Measurements from ENCODE around the gene NPAS3.

Gene NPAS3

DNA sequence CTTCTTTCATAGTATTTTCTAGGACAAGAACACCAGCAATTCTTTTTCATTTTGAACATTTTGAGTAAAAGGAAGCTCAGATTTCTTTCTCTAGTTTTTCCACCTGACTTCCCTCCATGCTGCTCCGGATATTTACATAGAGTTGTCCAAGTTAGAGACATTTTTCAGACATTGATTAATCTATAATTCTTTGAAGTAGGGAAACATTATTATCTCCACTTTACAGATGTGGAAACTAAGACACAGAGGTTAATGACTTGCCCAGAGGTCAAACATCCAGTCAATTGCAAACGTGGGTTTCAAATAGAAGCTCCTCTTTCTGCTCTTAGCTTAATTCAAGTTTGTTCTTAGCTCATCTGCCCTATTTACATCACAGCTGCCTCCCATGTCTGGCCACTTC lies 873.9 kb downstream of the NPAS3 start:
- no peak for DNase-seq

DNA sequence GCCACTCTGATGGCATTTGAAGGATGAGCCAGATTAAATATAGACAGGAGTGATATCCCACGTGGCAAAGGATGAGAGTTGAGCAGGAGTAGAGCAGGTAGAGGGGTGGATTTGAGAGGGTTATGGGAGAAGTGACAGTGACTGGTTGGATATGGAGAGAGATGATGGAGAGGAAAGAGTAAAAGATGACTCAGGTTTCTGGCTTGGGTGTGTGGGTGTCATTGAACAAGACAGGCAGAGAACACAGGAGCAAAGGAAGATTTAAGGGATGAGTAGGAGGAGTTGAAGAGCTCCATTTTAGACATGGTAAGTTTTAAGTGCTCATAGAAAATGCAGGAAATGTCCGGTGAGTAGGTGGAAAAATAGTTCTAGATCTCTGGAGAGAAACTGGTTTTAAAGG lies 875.3 kb downstream of the NPAS3 start:
- DNase-seq: no peak

DNA sequence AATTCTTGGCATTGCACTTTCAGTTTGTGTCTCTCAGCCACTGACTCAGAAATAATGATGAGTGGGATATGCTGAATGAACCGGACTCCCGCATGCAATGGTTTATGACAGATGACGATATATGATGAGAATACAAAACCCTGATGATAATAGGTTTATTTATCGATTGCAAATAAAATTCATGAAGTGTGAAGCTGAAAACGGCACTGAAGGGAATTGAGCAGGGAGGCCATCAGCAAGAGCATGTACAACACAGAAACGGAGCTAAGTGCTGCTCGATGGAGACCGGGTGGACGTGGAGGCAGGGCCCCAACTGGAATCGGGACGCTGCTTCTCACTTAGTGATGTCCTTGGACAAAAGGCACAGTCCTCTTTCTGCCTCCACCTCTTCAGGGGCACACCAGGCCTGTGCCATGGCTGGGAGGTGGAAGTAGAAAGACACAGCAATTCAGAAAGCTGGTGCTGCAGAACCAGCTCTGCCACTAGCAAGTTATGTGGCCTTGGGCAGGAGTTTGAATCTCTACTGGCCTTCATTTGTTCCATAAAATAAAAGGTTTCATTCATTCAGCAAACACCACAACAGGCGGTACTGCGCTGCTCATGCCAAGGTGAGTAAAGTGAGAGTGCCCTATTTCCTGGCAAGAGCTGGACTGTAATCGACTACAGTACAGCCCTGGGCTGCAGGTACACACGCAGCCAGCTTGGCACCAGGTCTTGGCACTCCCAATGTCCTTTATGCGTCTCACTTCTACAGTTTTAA lies 895.2 kb downstream of the NPAS3 start:
- no peak for DNase-seq

- DNase-seq: no peak
These were observed 896.0 kb downstream of the NPAS3 start for GRCh38 chr14:33834466-33835260.

GRCh38 chr14:33835261-33835655 lies 896.6 kb downstream of the NPAS3 start:
- DNase-seq: no peak

DNA sequence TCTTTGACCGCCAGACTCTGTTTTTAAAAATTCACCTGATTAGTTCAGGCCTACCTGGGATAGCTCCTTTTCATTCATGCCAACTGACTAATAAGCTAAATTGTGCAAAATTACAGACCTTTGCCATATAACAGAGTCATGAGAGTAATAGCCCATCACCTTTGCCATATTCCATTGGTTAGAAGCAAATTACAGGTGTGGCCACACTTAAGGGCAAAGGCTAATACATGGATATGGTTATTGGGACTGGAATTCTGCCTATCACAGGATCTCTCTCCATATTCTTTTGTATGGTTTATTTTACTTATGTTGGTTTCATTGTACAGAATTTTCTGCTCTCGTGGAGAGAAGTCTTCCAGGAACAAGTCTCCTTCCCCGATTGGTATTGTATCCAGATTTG lies 897.0 kb downstream of the NPAS3 start:
- DNase-seq: no peak

DNA sequence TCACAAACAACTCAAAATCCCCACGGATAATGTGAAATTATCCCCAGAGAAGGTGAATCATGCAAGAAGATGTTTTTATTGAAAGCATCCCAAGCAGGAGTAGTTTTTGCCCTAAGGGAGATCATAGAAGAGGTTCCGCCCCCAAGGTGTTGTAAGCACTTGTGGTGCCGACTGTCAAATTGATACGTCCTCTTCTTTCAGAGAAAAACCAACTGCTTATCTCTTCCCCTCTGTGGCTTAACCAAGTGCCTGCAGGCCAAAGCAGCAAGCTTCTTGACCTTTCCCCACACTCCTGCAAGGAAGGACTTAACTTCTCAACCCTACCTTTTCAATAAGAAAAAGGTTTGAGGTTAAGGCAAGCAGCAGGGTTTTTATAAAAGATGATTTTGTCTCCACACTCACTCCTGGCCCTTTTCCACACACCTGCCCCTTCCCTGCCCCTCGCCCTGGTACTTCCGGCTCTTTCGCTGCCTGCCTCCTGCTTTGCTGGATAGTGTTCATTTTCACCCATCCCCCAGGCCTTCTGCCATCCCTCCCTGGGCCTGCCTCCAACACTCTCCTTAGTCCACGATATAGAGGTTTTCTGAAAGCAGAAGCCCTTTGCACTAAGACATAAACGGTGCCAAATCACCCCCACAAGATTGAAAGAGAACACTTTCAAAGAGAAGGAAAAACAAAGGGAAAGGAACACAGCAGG lies 897.7 kb downstream of the NPAS3 start:
- DNase-seq: no peak

- no peak for DNase-seq
These were observed 898.4 kb downstream of the NPAS3 start for GRCh38 chr14:33836900-33837577.

- no peak for DNase-seq
These were observed 899.4 kb downstream of the NPAS3 start for GRCh38 chr14:33837943-33838683.

- DNase-seq: peak; percentile 19
These were observed 900.8 kb downstream of the NPAS3 start for GRCh38 chr14:33839193-33840076.

DNA sequence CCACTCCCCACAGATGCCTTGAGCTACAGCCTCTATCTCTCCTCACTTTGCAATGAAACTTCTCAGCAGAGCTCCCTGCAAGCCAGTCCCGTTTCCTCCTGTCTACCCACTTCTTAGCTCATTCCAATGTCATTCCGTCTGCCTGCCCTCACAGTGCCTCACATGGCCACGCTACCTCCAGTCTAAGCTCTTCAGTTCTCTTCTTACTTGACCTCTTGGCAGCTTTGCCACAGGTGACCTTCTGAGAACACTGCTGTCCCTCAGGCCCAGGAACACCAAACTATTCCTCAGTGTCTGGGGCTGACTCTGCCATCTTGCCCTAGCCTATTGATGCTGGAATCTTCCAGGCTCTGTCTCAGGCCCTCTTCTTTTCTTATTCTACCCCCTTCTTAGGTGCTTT lies 902.1 kb downstream of the NPAS3 start:
- DNase-seq: no peak

DNA sequence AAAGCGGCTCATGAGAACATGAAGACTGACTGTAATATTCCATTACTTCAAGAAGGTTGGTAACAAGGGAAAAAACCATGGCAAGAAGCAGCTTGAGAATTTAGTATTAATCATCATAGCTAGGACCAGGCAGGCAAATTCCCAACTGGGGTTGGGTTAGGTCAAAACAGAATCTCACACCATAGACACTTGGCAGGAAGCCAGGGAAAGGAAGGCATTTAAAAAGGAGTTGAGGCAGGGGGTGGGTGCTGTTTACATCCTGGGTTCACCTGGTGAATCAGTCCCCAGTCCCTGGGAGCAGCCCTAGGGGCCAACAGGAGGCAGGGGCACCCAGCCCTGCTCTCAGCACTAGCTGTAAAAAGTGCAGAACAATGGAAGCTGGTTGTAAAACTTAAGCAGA lies 903.6 kb downstream of the NPAS3 start:
- no peak for DNase-seq

GRCh38 chr14:33844118-33844517 lies 905.4 kb downstream of the NPAS3 start:
- no peak for DNase-seq

DNA sequence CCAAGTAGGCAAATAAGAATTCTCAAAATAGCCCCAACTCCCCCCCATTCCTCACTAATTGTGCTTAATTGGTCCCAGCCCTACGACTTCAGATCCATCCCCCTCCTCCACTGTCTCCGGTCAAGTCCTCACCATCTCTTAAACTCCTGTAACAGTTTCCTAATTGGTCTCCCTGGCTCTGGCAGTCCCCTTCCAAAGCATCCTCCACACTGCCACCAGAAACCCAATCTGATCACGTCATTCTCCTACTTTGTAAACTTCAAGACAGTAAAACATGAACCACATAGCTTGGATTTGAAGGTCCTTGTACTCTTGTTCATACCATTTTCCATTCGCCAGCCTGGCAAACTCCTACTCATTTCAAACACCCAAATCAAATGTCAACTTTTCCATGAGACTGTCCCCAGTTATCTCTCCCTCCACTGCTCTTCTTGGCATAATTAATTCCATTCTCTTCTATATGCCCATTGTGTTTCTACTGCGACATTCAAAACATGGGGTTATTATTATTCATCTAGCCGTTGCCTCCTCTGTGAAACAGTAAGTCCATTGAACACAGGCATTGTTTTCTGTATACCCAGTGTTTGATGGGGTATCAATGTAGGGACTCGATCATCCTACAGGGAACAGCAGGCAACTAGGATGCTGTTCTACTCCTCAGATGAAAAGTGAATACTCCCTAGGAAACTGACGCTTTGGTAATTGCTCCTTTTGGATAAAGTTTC lies 907.6 kb downstream of the NPAS3 start:
- no peak for DNase-seq

DNA sequence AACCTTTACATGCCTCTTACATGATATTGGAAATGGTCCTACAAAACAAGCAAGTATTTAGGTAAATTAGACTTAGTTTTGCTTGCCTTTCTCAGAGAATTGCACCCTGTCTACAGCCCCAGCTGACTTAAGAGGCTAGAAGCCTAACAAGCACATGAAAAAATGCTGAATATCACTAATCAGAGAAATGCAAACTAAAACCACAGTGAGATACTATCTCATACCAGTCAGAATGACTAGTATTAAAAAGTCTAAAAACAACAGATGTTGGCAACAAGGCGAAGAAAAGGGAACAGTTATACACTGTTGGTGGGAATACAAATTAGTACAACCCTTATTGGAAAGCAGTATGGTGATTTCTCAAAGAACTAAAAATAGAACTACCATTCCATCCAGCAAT lies 908.4 kb downstream of the NPAS3 start:
- no peak for DNase-seq

GRCh38 chr14:33848009-33848408 lies 909.3 kb downstream of the NPAS3 start:
- DNase-seq: no peak

GRCh38 chr14:33848706-33849454 lies 910.2 kb downstream of the NPAS3 start:
- DNase-seq: no peak

GRCh38 chr14:33849455-33849801 lies 910.7 kb downstream of the NPAS3 start:
- no peak for DNase-seq

- no peak for DNase-seq
These were observed 912.1 kb downstream of the NPAS3 start for GRCh38 chr14:33850826-33851225.

GRCh38 chr14:33851366-33851765 lies 912.7 kb downstream of the NPAS3 start:
- DNase-seq: no peak
